Measurements from ENCODE around the gene CADM2.

GRCh38 chr3:85030052-85030451 is 71.3 kb downstream of the CADM2 start:
- TF ChIP-seq, protein P1, sequence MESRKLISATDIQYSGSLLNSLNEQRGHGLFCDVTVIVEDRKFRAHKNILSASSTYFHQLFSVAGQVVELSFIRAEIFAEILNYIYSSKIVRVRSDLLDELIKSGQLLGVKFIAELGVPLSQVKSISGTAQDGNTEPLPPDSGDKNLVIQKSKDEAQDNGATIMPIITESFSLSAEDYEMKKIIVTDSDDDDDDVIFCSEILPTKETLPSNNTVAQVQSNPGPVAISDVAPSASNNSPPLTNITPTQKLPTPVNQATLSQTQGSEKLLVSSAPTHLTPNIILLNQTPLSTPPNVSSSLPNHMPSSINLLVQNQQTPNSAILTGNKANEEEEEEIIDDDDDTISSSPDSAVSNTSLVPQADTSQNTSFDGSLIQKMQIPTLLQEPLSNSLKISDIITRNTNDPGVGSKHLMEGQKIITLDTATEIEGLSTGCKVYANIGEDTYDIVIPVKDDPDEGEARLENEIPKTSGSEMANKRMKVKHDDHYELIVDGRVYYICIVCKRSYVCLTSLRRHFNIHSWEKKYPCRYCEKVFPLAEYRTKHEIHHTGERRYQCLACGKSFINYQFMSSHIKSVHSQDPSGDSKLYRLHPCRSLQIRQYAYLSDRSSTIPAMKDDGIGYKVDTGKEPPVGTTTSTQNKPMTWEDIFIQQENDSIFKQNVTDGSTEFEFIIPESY (IDR thresholded peaks at IDR 0.05; ENCODE audit: extremely low read depth, insufficient replicate concordance, low read length): no peak
- TF ChIP-seq, protein P2, sequence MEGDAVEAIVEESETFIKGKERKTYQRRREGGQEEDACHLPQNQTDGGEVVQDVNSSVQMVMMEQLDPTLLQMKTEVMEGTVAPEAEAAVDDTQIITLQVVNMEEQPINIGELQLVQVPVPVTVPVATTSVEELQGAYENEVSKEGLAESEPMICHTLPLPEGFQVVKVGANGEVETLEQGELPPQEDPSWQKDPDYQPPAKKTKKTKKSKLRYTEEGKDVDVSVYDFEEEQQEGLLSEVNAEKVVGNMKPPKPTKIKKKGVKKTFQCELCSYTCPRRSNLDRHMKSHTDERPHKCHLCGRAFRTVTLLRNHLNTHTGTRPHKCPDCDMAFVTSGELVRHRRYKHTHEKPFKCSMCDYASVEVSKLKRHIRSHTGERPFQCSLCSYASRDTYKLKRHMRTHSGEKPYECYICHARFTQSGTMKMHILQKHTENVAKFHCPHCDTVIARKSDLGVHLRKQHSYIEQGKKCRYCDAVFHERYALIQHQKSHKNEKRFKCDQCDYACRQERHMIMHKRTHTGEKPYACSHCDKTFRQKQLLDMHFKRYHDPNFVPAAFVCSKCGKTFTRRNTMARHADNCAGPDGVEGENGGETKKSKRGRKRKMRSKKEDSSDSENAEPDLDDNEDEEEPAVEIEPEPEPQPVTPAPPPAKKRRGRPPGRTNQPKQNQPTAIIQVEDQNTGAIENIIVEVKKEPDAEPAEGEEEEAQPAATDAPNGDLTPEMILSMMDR (IDR thresholded peaks at IDR 0.05 in 2 of 3, conservative IDR thresholded peaks at IDR 0.05 in 1 of 3; ENCODE audit: borderline replicate concordance in 1 of 3, insufficient read depth in 1 of 3, low read depth in 2 of 3, low read length in 2 of 3): no peak
- no peak for TF ChIP-seq ATF3 (IDR thresholded peaks at IDR 0.05)
- TF ChIP-seq EGR1 (IDR thresholded peaks at IDR 0.05; ENCODE audit: low read depth): no peak
- no peak for TF ChIP-seq RAD21 (IDR thresholded peaks at IDR 0.05; ENCODE audit: low read depth)
- TF ChIP-seq POLR2AphosphoS5 (IDR thresholded peaks at IDR 0.05; ENCODE audit: low read depth, low read length): no peak
- no peak for TF ChIP-seq ZNF274 (IDR thresholded peaks at IDR 0.05; ENCODE audit: low read depth, low read length)
- no peak for TF ChIP-seq POLR2A (IDR thresholded peaks at IDR 0.05; ENCODE audit: borderline replicate concordance, extremely low read depth, insufficient read depth, insufficient read length)
- TF ChIP-seq, protein P3, sequence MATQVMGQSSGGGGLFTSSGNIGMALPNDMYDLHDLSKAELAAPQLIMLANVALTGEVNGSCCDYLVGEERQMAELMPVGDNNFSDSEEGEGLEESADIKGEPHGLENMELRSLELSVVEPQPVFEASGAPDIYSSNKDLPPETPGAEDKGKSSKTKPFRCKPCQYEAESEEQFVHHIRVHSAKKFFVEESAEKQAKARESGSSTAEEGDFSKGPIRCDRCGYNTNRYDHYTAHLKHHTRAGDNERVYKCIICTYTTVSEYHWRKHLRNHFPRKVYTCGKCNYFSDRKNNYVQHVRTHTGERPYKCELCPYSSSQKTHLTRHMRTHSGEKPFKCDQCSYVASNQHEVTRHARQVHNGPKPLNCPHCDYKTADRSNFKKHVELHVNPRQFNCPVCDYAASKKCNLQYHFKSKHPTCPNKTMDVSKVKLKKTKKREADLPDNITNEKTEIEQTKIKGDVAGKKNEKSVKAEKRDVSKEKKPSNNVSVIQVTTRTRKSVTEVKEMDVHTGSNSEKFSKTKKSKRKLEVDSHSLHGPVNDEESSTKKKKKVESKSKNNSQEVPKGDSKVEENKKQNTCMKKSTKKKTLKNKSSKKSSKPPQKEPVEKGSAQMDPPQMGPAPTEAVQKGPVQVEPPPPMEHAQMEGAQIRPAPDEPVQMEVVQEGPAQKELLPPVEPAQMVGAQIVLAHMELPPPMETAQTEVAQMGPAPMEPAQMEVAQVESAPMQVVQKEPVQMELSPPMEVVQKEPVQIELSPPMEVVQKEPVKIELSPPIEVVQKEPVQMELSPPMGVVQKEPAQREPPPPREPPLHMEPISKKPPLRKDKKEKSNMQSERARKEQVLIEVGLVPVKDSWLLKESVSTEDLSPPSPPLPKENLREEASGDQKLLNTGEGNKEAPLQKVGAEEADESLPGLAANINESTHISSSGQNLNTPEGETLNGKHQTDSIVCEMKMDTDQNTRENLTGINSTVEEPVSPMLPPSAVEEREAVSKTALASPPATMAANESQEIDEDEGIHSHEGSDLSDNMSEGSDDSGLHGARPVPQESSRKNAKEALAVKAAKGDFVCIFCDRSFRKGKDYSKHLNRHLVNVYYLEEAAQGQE (IDR thresholded peaks at IDR 0.05; ENCODE audit: low read depth): no peak
- no peak for TF ChIP-seq EZH2 (IDR thresholded peaks at IDR 0.05)
- TF ChIP-seq SP1 (IDR thresholded peaks at IDR 0.05; ENCODE audit: low read depth): no peak
- TF ChIP-seq MAX (IDR thresholded peaks at IDR 0.05): no peak
- no peak for TF ChIP-seq TCF7L2 (IDR thresholded peaks at IDR 0.05; ENCODE audit: borderline replicate concordance, extremely low read depth, insufficient read depth, insufficient read length)
